HepG2 (cell line): ENCODE data around the gene FOSB. TPM values are rescaled to one million over a fixed set of nuclear protein-coding genes. Genes with fewer than 3 reads are reported as not detected.
A peak's percentile ranks its signal among the peaks of the same experiment; 100 is the strongest.

Experiments used
- AHR ChIP-seq: IDR thresholded peaks from 2 replicates; pipeline ENCODE4 v1.6.1; 2018; ENCODE audit warnings: missing genetic modification reagents, missing compliant biosample characterization
- DBP ChIP-seq: sonication (generic); formaldehyde crosslinking; IDR thresholded peaks from 2 replicates; pipeline ENCODE4 v1.4.0; 2020; ENCODE audit warnings: missing genetic modification reagents; ENCODE audit errors: not compliant biosample characterization
- ELF1 ChIP-seq: sonication (generic); formaldehyde crosslinking; IDR thresholded peaks from 2 replicates; pipeline ENCODE4 v1.4.0; 2020; ENCODE audit warnings: missing genetic modification reagents
- ETV6 ChIP-seq: sonication (generic); formaldehyde crosslinking; conservative IDR thresholded peaks from 2 replicates; pipeline ENCODE4 v1.4.0; 2020; ENCODE audit warnings: missing genetic modification reagents
- FOXP4 ChIP-seq: sonication (generic); formaldehyde crosslinking; IDR thresholded peaks from 2 replicates; pipeline ENCODE4 v1.4.0; 2020; ENCODE audit warnings: missing genetic modification reagents
- JUNB ChIP-seq: sonication (generic); formaldehyde crosslinking; IDR thresholded peaks from 2 replicates; pipeline ENCODE4 v1.8.0; 2022; ENCODE audit warnings: missing genetic modification reagents, mild to moderate bottlenecking, borderline replicate concordance
- KLF6 ChIP-seq: IDR thresholded peaks from 2 replicates; pipeline ENCODE4 v1.8.0; 2016; ENCODE audit warnings: missing biosample characterization, missing genetic modification reagents
- MEF2D ChIP-seq: sonication (generic); formaldehyde crosslinking; IDR thresholded peaks from 2 replicates; pipeline ENCODE4 v1.5.1; 2020; ENCODE audit warnings: mild to moderate bottlenecking, missing genetic modification reagents
- NR2F2 ChIP-seq: IDR thresholded peaks from 2 replicates; pipeline ENCODE4 v1.6.1; 2012; ENCODE audit warnings: low read depth, inconsistent platforms, borderline replicate concordance
- PBX3 ChIP-seq: sonication (generic); formaldehyde crosslinking; IDR thresholded peaks from 2 replicates; pipeline ENCODE4 v1.8.1; 2023; ENCODE audit warnings: missing genetic modification reagents, inconsistent platforms, borderline replicate concordance
- RCOR2 ChIP-seq: IDR thresholded peaks from 2 replicates; pipeline ENCODE4 v1.6.1; 2016; ENCODE audit warnings: missing biosample characterization, missing genetic modification reagents
- TAF15 ChIP-seq: fragments of 200-400 bp; formaldehyde crosslinking; IDR thresholded peaks from one replicate; pipeline ENCODE4 v1.6.1; 2018; ENCODE audit warnings: mild to moderate bottlenecking, low read depth, low read length; ENCODE audit not compliant: poor library complexity, severe bottlenecking
- ZBTB25 ChIP-seq: IDR thresholded peaks from 2 replicates; pipeline ENCODE4 v1.6.1; 2018; ENCODE audit warnings: missing genetic modification reagents
- ZFP37 ChIP-seq: sonication (generic); formaldehyde crosslinking; IDR thresholded peaks from 2 replicates; pipeline ENCODE4 v1.4.0; 2020; ENCODE audit warnings: missing genetic modification reagents, borderline replicate concordance
- ZIK1 ChIP-seq: sonication (generic); formaldehyde crosslinking; IDR thresholded peaks from 2 replicates; pipeline ENCODE4 v1.5.0; 2020; ENCODE audit warnings: mild to moderate bottlenecking, low read depth, missing genetic modification reagents, borderline replicate concordance
- ZNF337 ChIP-seq: sonication (generic); formaldehyde crosslinking; IDR thresholded peaks from 2 replicates; pipeline ENCODE4 v1.5.1; 2020; ENCODE audit warnings: missing genetic modification reagents, low read depth, mild to moderate bottlenecking, borderline replicate concordance
- ZNF563 ChIP-seq: sonication (generic); formaldehyde crosslinking; IDR thresholded peaks from 2 replicates; pipeline ENCODE4 v1.8.0; 2022; ENCODE audit warnings: mild to moderate bottlenecking, moderate library complexity, missing genetic modification reagents
- ZNF709 ChIP-seq: sonication (generic); formaldehyde crosslinking; IDR thresholded peaks from 2 replicates; pipeline ENCODE4 v1.5.0; 2020; ENCODE audit warnings: mild to moderate bottlenecking, missing genetic modification reagents
- ZNF776 ChIP-seq: sonication (generic); formaldehyde crosslinking; IDR thresholded peaks from 2 replicates; pipeline ENCODE4 v1.4.0; 2020; ENCODE audit warnings: mild to moderate bottlenecking, missing genetic modification reagents
- ZNF839 ChIP-seq: sonication (generic); formaldehyde crosslinking; IDR thresholded peaks from 2 replicates; pipeline ENCODE4 v1.4.0; 2020; ENCODE audit warnings: missing genetic modification reagents, mild to moderate bottlenecking, borderline replicate concordance
- ZSCAN12 ChIP-seq: sonication (generic); formaldehyde crosslinking; IDR thresholded peaks from 2 replicates; pipeline ENCODE4 v1.9.0; 2021; ENCODE audit warnings: mild to moderate bottlenecking, missing genetic modification reagents
- ZZZ3 ChIP-seq: sonication (generic); formaldehyde crosslinking; IDR thresholded peaks from 2 replicates; pipeline ENCODE4 v1.4.0; 2020; ENCODE audit warnings: missing genetic modification reagents, mild to moderate bottlenecking, borderline replicate concordance
- polyA plus RNA-seq, 8 experiments: library from polyadenylated mRNA; depleted of rRNA in 3 of 8; stranded (reverse) in 7 of 8; unstranded in 1 of 8; fragments of >200 nt; fragmentation: Illumina TruSeq in 4 of 8; extraction: Trizol in 4 of 8; gene quantifications; 2 replicates each; pipeline versions ENCODE4 v1.2.1 to v1.2.3, GENCODE V29; 2011 to 2016; ENCODE audit warnings: low read depth in 4 of 8, missing spikeins in 1 of 8, mixed read lengths in 1 of 8; ENCODE audit not compliant: insufficient read depth in 1 of 8
- total RNA-seq, 5 experiments: library from RNA; depleted of rRNA; stranded (reverse); fragments of >200 nt; fragmentation: Illumina TruSeq; extraction: Trizol; gene quantifications; 2 replicates each; pipeline ENCODE4 v1.2.3, GENCODE V29; 2016; ENCODE audit warnings: low read depth in 1 of 5

The FOSB gene
- total and polyA plus RNA-seq, 2 of the 13 experiments (the other 11 are each of a cell fraction or from before 2014, with no cell fraction given): 2.8 to 6.0 TPM

DNA sequence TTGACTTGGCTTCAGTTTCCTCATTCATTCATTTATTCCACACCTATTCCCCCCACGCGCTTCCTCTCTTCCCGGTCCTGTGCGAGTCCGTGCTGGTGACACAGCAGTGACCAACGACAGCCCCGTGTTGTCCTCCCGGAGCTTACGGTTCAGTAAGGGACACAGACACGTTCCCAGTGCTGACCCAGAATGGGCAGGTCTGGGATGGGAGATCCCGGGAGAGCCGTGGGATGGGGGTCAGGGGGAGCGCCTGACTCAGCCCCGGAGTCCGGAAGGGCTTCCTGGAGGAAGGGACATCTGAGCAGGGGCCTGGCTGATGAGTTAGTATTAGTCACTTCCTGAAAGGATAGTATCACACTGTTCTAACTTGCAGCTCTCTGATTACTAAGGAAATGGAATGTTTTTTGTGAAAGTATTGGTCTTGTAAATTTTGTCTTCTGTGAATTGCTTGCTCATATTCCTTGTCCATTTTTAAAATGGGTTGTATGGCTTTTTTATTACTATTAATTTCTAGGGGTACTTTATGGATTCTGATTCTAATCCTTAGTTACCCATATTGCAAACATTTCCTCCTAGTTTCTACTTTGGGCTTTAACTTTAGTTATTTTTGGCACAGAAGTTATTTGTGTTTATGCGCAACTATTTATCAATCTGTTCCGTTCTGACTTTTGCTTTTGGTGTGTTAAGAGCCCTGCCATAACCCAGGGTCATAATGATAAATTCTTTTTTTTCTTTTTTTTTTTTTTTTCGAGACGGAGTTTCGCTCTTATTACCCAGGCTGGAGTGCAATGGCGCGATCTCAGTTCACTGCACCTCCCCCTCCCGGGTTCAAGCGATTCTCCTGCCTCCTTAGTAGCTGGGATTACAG is 43.4 kb upstream of the FOSB start (continued):
- 0 out of 2 replicates have a peak, but pooled peaks have one; percentile 11 for TF ChIP-seq ZNF337 (CRISPR knock-in tag)
- TF ChIP-seq NR2F2: 0 out of 2 replicates have a peak, but pooled peaks have one; percentile 7
- TF ChIP-seq KLF6 (CRISPR knock-in tag): no peak
- TF ChIP-seq ZNF776 (CRISPR knock-in tag): no peak
- peak; percentile 56; the same call in 1 of the 2 replicates for TF ChIP-seq FOXP4 (CRISPR knock-in tag)
- no peak for TF ChIP-seq ZBTB25
- peak; percentile 75; the same call in 1 of the 2 replicates for TF ChIP-seq MEF2D (CRISPR knock-in tag)
- TF ChIP-seq DBP (CRISPR knock-in tag): no peak
- TF ChIP-seq TAF15: no peak
- TF ChIP-seq ZSCAN12: no peak
- TF ChIP-seq ZIK1 (CRISPR knock-in tag): no peak
- TF ChIP-seq ZNF839 (CRISPR knock-in tag): no peak; the same call in 1 of the 2 replicates
- TF ChIP-seq JUNB (CRISPR knock-in tag): peak; percentile 47; the same call in 1 of the 2 replicates
- TF ChIP-seq ELF1 (CRISPR knock-in tag): peak; percentile 74
- TF ChIP-seq ETV6: 0 out of 2 replicates have a peak, but pooled peaks have one; percentile 65
- no peak for TF ChIP-seq ZNF563
- 0 out of 2 replicates have a peak, but pooled peaks have one; percentile 65 for TF ChIP-seq ZFP37 (CRISPR knock-in tag)
- TF ChIP-seq ZNF709 (CRISPR knock-in tag): peak; percentile 9; the same call in 1 of the 2 replicates
- peak; percentile 34 for TF ChIP-seq AHR (CRISPR knock-in tag)
- TF ChIP-seq PBX3 (CRISPR knock-in tag): no peak
- no peak for TF ChIP-seq RCOR2 (CRISPR knock-in tag)
- no peak for TF ChIP-seq ZZZ3 (CRISPR knock-in tag)
